ENCODE data around the gene ANK3. TPM values are rescaled to one million over a fixed set of nuclear protein-coding genes. Genes with fewer than 3 reads are reported as not detected.

ANK3 gene
- total and polyA plus RNA-seq, 3 donors from 2014 or later: 23.5 to 39.9 (median 38.6) TPM

- WGBS, 2 donors: 94 to 95% methylated on average over 1 of the region's 1 CpG
- intact Hi-C loops (cut with DNase I; ENCODE audit: low total_unique reads): no loop called here
These were observed 202.0 kb downstream of the ANK3 start for GRCh38 chr10:60187691-60188090.

GRCh38 chr10:60186315-60187071, 203.2 kb downstream of the ANK3 start:
- 80 to 85% methylated on average over 14 of the region's 14 CpGs for WGBS, 2 donors
- H3K4me1 ChIP-seq: no peaks in the 10 kb centered on the region
- no peak overlapping the region for H3K4me3 ChIP-seq
- no peaks in the 10 kb centered on the region for H3K9me3 ChIP-seq
- DNase-seq: no peak
- TF ChIP-seq CTCF (IDR thresholded peaks at IDR 0.05) (no peak), POLR2A (IDR thresholded peaks at IDR 0.05) (no peak)
- no peaks in the 10 kb centered on the region for H3K36me3 ChIP-seq (ENCODE audit: low read depth, missing control alignments)
- H3K27ac ChIP-seq: no peak overlapping the region
- H3K27me3 ChIP-seq: no peaks in the 10 kb centered on the region
- intact Hi-C loops (cut with DNase I; ENCODE audit: low total_unique reads): no loop called here

More at GRCh38 chr10:60187691-60188090, 202.0 kb downstream of the ANK3 start:
- H3K4me1 ChIP-seq: no peaks in the 10 kb centered on the region
- H3K9me3 ChIP-seq: no peaks in the 10 kb centered on the region
- H3K4me3 ChIP-seq: no peak overlapping the region
- TF ChIP-seq POLR2A (IDR thresholded peaks at IDR 0.05) (no peak), CTCF (IDR thresholded peaks at IDR 0.05) (no peak)
- H3K36me3 ChIP-seq (ENCODE audit: low read depth, missing control alignments): no peaks in the 10 kb centered on the region
- DNase-seq: no peak
- H3K27ac ChIP-seq: no peak overlapping the region
- H3K27me3 ChIP-seq: no peaks in the 10 kb centered on the region

GRCh38 chr10:60185421-60185820, 204.3 kb downstream of the ANK3 start:
- H3K4me3 ChIP-seq: no peak overlapping the region
- no peaks in the 10 kb centered on the region for H3K9me3 ChIP-seq
- 52 to 62% methylated on average over 1 of the region's 1 CpG for WGBS, 2 donors
- TF ChIP-seq POLR2A (IDR thresholded peaks at IDR 0.05) (no peak), CTCF (IDR thresholded peaks at IDR 0.05) (no peak)
- no peaks in the 10 kb centered on the region for H3K27me3 ChIP-seq
- DNase-seq: no peak
- no peak overlapping the region for H3K27ac ChIP-seq
- intact Hi-C loops (cut with DNase I; ENCODE audit: low total_unique reads): no loop called here
- no peaks in the 10 kb centered on the region for H3K36me3 ChIP-seq (ENCODE audit: low read depth, missing control alignments)
- no peaks in the 10 kb centered on the region for H3K4me1 ChIP-seq

- TF ChIP-seq CTCF (IDR thresholded peaks at IDR 0.05) (no peak), POLR2A (IDR thresholded peaks at IDR 0.05) (no peak)
- Histone ChIP-seq H3K9me3 (no peaks in the 10 kb centered on the region), H3K27me3 (no peaks in the 10 kb centered on the region), H3K4me3 (no peak overlapping the region), H3K4me1 (no peaks in the 10 kb centered on the region), H3K27ac (no peak overlapping the region), H3K36me3 (ENCODE audit: low read depth, missing control alignments) (no peaks in the 10 kb centered on the region)
- WGBS, 2 donors: 47 to 50% methylated on average over 1 of the region's 1 CpG
- intact Hi-C loops (cut with DNase I; ENCODE audit: low total_unique reads): no loop called here
- no peak for DNase-seq
These were observed 207.0 kb downstream of the ANK3 start for GRCh38 chr10:60182691-60183090.

- TF ChIP-seq POLR2A (IDR thresholded peaks at IDR 0.05) (no peak), CTCF (IDR thresholded peaks at IDR 0.05) (no peak)
- no peak overlapping the region for H3K4me3 ChIP-seq
- DNase-seq: no peak
- no peaks in the 10 kb centered on the region for H3K4me1 ChIP-seq
- 77 to 78% methylated on average over 3 of the region's 3 CpGs for WGBS, 2 donors
- no peak overlapping the region for H3K27ac ChIP-seq
- intact Hi-C loops (cut with DNase I; ENCODE audit: low total_unique reads): no loop called here
- no peaks in the 10 kb centered on the region for H3K36me3 ChIP-seq (ENCODE audit: low read depth, missing control alignments)
- no peaks in the 10 kb centered on the region for H3K27me3 ChIP-seq
- no peaks in the 10 kb centered on the region for H3K9me3 ChIP-seq
These were observed 212.8 kb downstream of the ANK3 start for GRCh38 chr10:60176925-60177324.

Data from testis (tissue), 3 donors.